ENCODE data around the gene MPHOSPH10.

Gene MPHOSPH10, protein sequence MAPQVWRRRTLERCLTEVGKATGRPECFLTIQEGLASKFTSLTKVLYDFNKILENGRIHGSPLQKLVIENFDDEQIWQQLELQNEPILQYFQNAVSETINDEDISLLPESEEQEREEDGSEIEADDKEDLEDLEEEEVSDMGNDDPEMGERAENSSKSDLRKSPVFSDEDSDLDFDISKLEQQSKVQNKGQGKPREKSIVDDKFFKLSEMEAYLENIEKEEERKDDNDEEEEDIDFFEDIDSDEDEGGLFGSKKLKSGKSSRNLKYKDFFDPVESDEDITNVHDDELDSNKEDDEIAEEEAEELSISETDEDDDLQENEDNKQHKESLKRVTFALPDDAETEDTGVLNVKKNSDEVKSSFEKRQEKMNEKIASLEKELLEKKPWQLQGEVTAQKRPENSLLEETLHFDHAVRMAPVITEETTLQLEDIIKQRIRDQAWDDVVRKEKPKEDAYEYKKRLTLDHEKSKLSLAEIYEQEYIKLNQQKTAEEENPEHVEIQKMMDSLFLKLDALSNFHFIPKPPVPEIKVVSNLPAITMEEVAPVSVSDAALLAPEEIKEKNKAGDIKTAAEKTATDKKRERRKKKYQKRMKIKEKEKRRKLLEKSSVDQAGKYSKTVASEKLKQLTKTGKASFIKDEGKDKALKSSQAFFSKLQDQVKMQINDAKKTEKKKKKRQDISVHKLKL

GRCh38 chr2:71130152-71130904 lies at the start of gene MPHOSPH10, which contains the start of gene MCEE:
Gene MPHOSPH10, plus strand, starts transcription at chr2:71130634. Its CDS starts 32 bp downstream, at chr2:71130666.
Gene MCEE, minus strand, starts transcription at chr2:71130229. Its CDS starts 10 bp downstream, at chr2:71130219.
- no peak for TF ChIP-seq GATA2 (IDR thresholded peaks at IDR 0.05; ENCODE audit: low read depth, low read length)
- TF ChIP-seq GATA3 (IDR thresholded peaks at IDR 0.05; ENCODE audit: low read depth, low read length), result no peak

DNA sequence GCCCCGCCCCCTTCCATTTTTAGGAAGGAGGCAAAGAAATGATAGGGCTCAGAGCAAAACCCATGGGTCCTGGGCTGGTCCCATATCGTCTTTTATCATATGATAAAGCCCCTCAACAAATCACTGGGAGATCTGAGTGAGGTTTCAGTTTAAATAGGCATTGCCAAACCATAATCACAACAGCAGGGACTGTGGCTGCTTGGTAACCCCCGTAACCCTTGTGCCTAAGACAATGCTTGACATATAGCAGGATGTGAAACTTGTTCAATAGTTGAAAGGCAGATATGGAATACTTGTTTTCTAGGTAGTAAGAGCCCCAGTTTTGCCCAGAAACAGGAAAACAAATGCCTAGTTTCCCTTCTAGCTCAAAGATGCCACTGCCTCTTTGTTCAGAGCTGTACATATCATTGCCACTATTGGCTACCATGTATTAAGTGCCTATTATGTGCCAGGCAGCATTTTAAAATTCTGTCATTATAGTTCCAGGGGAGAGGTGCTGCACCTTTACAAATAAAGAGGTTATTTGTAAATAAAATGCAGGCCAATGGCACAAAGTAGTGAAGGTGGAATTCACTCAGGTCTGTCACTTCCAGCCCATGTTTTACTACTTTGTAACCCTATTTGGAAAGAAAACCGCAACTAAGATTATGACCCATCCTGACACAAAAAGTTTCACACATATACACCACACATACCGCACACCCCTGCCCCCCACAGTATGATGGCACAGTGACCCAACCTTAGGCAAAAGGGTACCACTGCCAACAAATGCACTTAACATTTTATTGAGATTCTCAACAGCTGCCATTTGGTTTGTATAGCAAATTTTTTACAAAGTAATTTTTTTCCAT lies 47.8 kb upstream of the MPHOSPH10 start:
- TF ChIP-seq GATA2 (IDR thresholded peaks at IDR 0.05; ENCODE audit: low read depth, low read length), result no peak
- TF ChIP-seq GATA3 (IDR thresholded peaks at IDR 0.05; ENCODE audit: low read depth, low read length), result no peak

- no peak for TF ChIP-seq GATA2 (IDR thresholded peaks at IDR 0.05; ENCODE audit: low read depth, low read length)
- TF ChIP-seq GATA3 (IDR thresholded peaks at IDR 0.05; ENCODE audit: low read depth, low read length), result no peak
These were observed 30.1 kb upstream of the MPHOSPH10 start for GRCh38 chr2:71100195-71100964.

GRCh38 chr2:71101656-71102055 lies 28.8 kb upstream of the MPHOSPH10 start:
- TF ChIP-seq GATA2 (IDR thresholded peaks at IDR 0.05; ENCODE audit: low read depth, low read length), result no peak
- TF ChIP-seq GATA3 (IDR thresholded peaks at IDR 0.05; ENCODE audit: low read depth, low read length), result no peak

DNA sequence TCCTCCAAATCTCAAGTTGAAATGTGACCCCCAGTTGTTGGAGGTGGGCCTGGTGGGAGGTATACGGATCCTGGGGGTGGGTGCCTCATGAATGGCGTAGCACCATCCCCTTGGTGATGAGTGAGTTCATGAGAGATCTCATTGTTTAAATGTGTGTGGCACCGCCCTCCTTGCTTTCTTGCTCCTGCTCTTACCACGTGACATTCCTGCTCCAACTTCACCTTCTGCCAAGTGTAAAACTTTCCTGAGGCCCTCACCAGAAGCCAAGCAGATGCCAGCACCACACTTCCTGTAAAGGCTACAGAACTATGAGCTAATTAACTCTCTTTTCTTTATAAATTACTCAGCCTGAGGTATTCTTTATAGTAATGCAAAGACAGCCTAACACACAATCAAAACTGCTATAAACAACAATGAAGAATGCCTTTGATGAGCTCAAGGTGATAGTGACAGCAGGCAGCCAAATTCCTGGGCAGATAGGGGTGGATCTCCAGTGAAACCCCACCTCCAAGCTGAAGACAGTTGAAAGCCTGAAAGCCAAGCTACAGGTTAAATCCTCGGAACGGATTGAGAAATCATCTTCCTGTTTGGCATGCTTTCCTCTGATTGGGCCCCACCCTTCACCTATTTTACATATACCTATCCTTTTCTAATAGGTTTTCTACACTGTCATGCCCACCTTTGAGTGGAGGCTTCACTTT lies 27.3 kb upstream of the MPHOSPH10 start:
- TF ChIP-seq GATA3 (IDR thresholded peaks at IDR 0.05; ENCODE audit: low read depth, low read length), result no peak
- TF ChIP-seq GATA2 (IDR thresholded peaks at IDR 0.05; ENCODE audit: low read depth, low read length), result no peak

- TF ChIP-seq GATA2 (IDR thresholded peaks at IDR 0.05; ENCODE audit: low read depth, low read length) (no peak), GATA3 (IDR thresholded peaks at IDR 0.05; ENCODE audit: low read depth, low read length) (no peak)
These were observed 26.6 kb upstream of the MPHOSPH10 start for GRCh38 chr2:71103809-71104208.

GRCh38 chr2:71108091-71108490 lies 22.3 kb upstream of the MPHOSPH10 start:
- no peak for TF ChIP-seq GATA2 (IDR thresholded peaks at IDR 0.05; ENCODE audit: low read depth, low read length)
- no peak for TF ChIP-seq GATA3 (IDR thresholded peaks at IDR 0.05; ENCODE audit: low read depth, low read length)

DNA sequence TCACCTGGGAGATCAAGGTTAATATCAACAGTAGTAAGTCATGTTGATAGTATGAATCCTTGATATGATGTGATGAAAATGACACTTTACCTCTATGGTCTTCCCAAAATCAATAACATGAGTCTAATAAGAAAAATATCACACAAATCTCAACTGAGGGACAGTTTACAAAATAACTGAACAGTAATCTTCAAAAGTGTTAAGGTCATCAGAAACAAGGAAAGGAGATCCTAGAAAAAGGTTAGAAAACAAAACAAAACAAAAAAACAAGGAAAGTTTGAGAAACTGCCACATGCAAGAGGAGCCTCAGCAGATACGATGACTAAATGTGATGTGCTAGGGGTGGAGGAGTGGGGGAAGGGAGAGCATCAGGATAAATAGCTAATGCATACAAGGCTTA lies 16.6 kb upstream of the MPHOSPH10 start:
- TF ChIP-seq GATA3 (IDR thresholded peaks at IDR 0.05; ENCODE audit: low read depth, low read length), result no peak
- no peak for TF ChIP-seq GATA2 (IDR thresholded peaks at IDR 0.05; ENCODE audit: low read depth, low read length)

- no peak for TF ChIP-seq GATA3 (IDR thresholded peaks at IDR 0.05; ENCODE audit: low read depth, low read length)
- no peak for TF ChIP-seq GATA2 (IDR thresholded peaks at IDR 0.05; ENCODE audit: low read depth, low read length)
These were observed 13.4 kb upstream of the MPHOSPH10 start for GRCh38 chr2:71117063-71117462.

- TF ChIP-seq GATA3 (IDR thresholded peaks at IDR 0.05; ENCODE audit: low read depth, low read length) (no peak), GATA2 (IDR thresholded peaks at IDR 0.05; ENCODE audit: low read depth, low read length) (no peak)
These were observed 10.2 kb upstream of the MPHOSPH10 start for GRCh38 chr2:71120195-71120594.

DNA sequence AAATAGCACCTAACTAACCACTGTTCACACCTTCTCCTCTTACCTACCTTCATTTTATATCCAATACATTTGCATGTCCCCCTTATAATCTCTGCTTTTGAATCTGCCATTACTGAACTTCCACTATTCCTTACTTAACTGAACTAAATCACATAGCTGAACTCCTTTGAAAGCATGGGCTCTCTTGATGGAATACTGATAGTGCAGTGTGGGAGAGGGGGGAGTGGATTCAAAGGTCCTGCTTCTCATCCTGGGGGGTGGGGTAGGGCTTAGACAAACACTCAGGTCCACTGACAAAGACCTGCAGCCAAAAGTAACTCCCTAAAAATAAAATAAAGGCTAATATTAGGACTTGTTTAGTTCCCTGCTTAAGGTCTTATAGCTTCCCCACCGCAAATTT lies 9.0 kb upstream of the MPHOSPH10 start:
- TF ChIP-seq GATA2 (IDR thresholded peaks at IDR 0.05; ENCODE audit: low read depth, low read length) (no peak), GATA3 (IDR thresholded peaks at IDR 0.05; ENCODE audit: low read depth, low read length) (no peak)
